Left ventricle myocardium inferior (tissue), 1 donor: ENCODE measurements around the gene POFUT2. TPM values are rescaled to one million over a fixed set of nuclear protein-coding genes. Genes with fewer than 3 reads are reported as not detected.

Experiments used
- DNase-seq: peaks from one replicate; pipeline ENCODE4 v3.0.0-alpha.2; 2020
- H3K27ac ChIP-seq: fragments of 200-600 bp; replicated peaks from 2 replicates; pipeline ENCODE4 v1.8.0; 2021
- H3K27me3 ChIP-seq: fragments of 200-600 bp; 2 replicates; pipeline ENCODE4 v1.8.0; 2021; ENCODE audit warnings: low read depth
- H3K36me3 ChIP-seq: fragments of 200-600 bp; 2 replicates; pipeline ENCODE4 v1.8.0; 2021
- H3K4me1 ChIP-seq: fragments of 200-600 bp; 2 replicates; pipeline ENCODE4 v1.8.0; 2021
- H3K4me3 ChIP-seq: fragments of 200-600 bp; 2 replicates; pipeline ENCODE4 v1.8.0; 2021; ENCODE audit warnings: mild to moderate bottlenecking, moderate library complexity
- H3K9me3 ChIP-seq: fragments of 200-600 bp; replicated peaks from 2 replicates; pipeline ENCODE4 v1.8.0; 2021
- CTCF ChIP-seq: fragments of 200-600 bp; IDR thresholded peaks from 2 replicates; pipeline ENCODE4 v1.8.0; 2021; ENCODE audit warnings: antibody characterized with exemption, mild to moderate bottlenecking, borderline replicate concordance
- intact Hi-C: fragments of 100-400 bp; cut with micrococcal nuclease; formaldehyde crosslinking; loops from one replicate; pipeline ENCODE4 v1.11.0; 2022
- total RNA-seq: library from RNA; stranded (reverse); fragmentation: NEBNext Ultra II Directional; extraction: Animal tissue kit (Norgen Biotek cat#: 25700); gene quantifications from one replicate; pipeline ENCODE4 v1.2.1, GENCODE V29; 2021
- donor health status: DM: no; HTN: yes; CAD: no; lungs with severe emphysema.

The POFUT2 gene
- total RNA-seq, 1 donor from 2014 or later = 20.9 TPM

- Histone ChIP-seq H3K36me3 (peaks cover 95% of the 10 kb centered on the region), H3K9me3 (peaks cover 5% of the 10 kb centered on the region), H3K27me3 (no peaks in the 10 kb centered on the region), H3K4me3 (no peak overlapping the region), H3K4me1 (no peaks in the 10 kb centered on the region), H3K27ac (no peak overlapping the region)
- TF ChIP-seq CTCF = no peak
- intact Hi-C loops = no loop called here
- no peak for DNase-seq
Measured at GRCh38 chr21:45278156-45278911, 9.4 kb downstream of the POFUT2 start.

- TF ChIP-seq CTCF = no peak
- Histone ChIP-seq H3K9me3 (peaks cover 7% of the 10 kb centered on the region), H3K27me3 (no peaks in the 10 kb centered on the region), H3K36me3 (peaks cover 97% of the 10 kb centered on the region), H3K4me1 (no peaks in the 10 kb centered on the region), H3K4me3 (no peak overlapping the region), H3K27ac (no peak overlapping the region)
- DNase-seq = no peak
- intact Hi-C loops = no loop called here
Measured at GRCh38 chr21:45277101-45278045, 10.3 kb downstream of the POFUT2 start.

GRCh38 chr21:45276596-45276995 is 11.1 kb downstream of the POFUT2 start:
- H3K4me1 ChIP-seq = no peaks in the 10 kb centered on the region
- H3K4me3 ChIP-seq = no peak overlapping the region
- peaks cover 15% of the 10 kb centered on the region for H3K9me3 ChIP-seq
- H3K27me3 ChIP-seq = no peaks in the 10 kb centered on the region
- TF ChIP-seq CTCF = no peak
- intact Hi-C loops = no loop called here
- no peak for DNase-seq
- peaks cover 97% of the 10 kb centered on the region for H3K36me3 ChIP-seq
- H3K27ac ChIP-seq = no peak overlapping the region

GRCh38 chr21:45270306-45270821 is 17.3 kb downstream of the POFUT2 start:
- TF ChIP-seq CTCF = no peak
- Histone ChIP-seq H3K4me1 (no peaks in the 10 kb centered on the region), H3K4me3 (no peak overlapping the region), H3K27ac (no peak overlapping the region), H3K27me3 (no peaks in the 10 kb centered on the region), H3K9me3 (peaks cover 22% of the 10 kb centered on the region), H3K36me3 (peaks cover 87% of the 10 kb centered on the region)
- no peak for DNase-seq
- intact Hi-C loops = no loop called here

GRCh38 chr21:45269861-45270260 is 17.8 kb downstream of the POFUT2 start:
- Histone ChIP-seq H3K4me3 (no peak overlapping the region), H3K36me3 (peaks cover 87% of the 10 kb centered on the region), H3K27me3 (no peaks in the 10 kb centered on the region), H3K4me1 (no peaks in the 10 kb centered on the region), H3K9me3 (peaks cover 22% of the 10 kb centered on the region), H3K27ac (no peak overlapping the region)
- DNase-seq = no peak
- no peak for TF ChIP-seq CTCF
- intact Hi-C loops = no loop called here
